Measurements from ENCODE around the gene ZNF217. TPM values are rescaled to one million over a fixed set of nuclear protein-coding genes. Genes with fewer than 3 reads are reported as not detected.

Gene ZNF217
- total and polyA plus RNA-seq, 9 of the 15 experiments (the other 6 are each of a cell fraction or from before 2014, with no cell fraction given): 3.0 to 41.8 (median 16.8) TPM

GRCh38 chr20:53623454-53624211, 30.0 kb upstream of the ZNF217 start (continued):
- TF ChIP-seq ZHX1 (conservative IDR thresholded peaks at IDR 0.05; ENCODE audit: low read length) (no peak), ZNF282 (CRISPR knock-in tag; IDR thresholded peaks at IDR 0.05) (no peak), USF2 (CRISPR knock-in tag; IDR thresholded peaks at IDR 0.05) (no peak), SAFB (IDR thresholded peaks at IDR 0.05; ENCODE audit: borderline replicate concordance, low read depth, low read length) (no peak), ARHGAP35 (IDR thresholded peaks at IDR 0.05; ENCODE audit: partially characterized antibody) (no peak), ESRRA (IDR thresholded peaks at IDR 0.05; ENCODE audit: borderline replicate concordance, low read depth) (no peak), ZNF584 (CRISPR knock-in tag; IDR thresholded peaks at IDR 0.05; ENCODE audit: low read depth) (peak; percentile 81), BRF1 (IDR thresholded peaks at IDR 0.05; ENCODE audit: borderline replicate concordance, extremely low read depth, insufficient read length) (no peak), SMARCC2 (IDR thresholded peaks at IDR 0.05; ENCODE audit: low read depth) (no peak; the same call in none of the 2 replicates), GABPA (tag; conservative IDR thresholded peaks at IDR 0.05; ENCODE audit: low read depth) (0 out of 2 replicates have a peak, but pooled peaks have one; percentile 34), ATF2 (CRISPR knock-in tag; IDR thresholded peaks at IDR 0.05) (no peak), FOXK2 (conservative IDR thresholded peaks at IDR 0.05 in 1 of 2, IDR thresholded peaks at IDR 0.05 in 1 of 2; ENCODE audit: low read depth in 2 of 2) (peak; percentile 53 to 82; a peak in 3 of 4 replicates), TAF7 (tag; IDR thresholded peaks at IDR 0.05) (peak; percentile 32; the same call in 1 of the 2 replicates), CUX1 (CRISPR knock-in tag; IDR thresholded peaks at IDR 0.05) (peak; percentile 91), KHSRP (IDR thresholded peaks at IDR 0.05) (no peak), MXI1 (IDR thresholded peaks at IDR 0.05; ENCODE audit: low read depth, low read length) (no peak), YBX1 (IDR thresholded peaks at IDR 0.05) (no peak)
